K562 (cell line): ENCODE data around the gene RASGRP4. TPM values are rescaled to one million over a fixed set of nuclear protein-coding genes. Genes with fewer than 3 reads are reported as not detected.

ENCODE experiments used
- ERF ChIP-seq: fragments of 450-650 bp; formaldehyde crosslinking; IDR thresholded peaks from 2 replicates; pipeline ENCODE4 v1.4.0; 2020; ENCODE audit warnings: mild to moderate bottlenecking, mixed read lengths
- KDM2B ChIP-seq: fragments of 250-450 bp; sonication (Bioruptor Pico); IDR thresholded peaks from 2 replicates; pipeline ENCODE4 v1.8.0; 2021; ENCODE audit warnings: mild to moderate bottlenecking, moderate library complexity
- MEF2D ChIP-seq: conservative IDR thresholded peaks from 2 replicates; pipeline ENCODE4 v1.6.1; 2016; ENCODE audit warnings: low read depth, missing genetic modification characterization, missing compliant biosample characterization
- MTA1 ChIP-seq: fragments of 450-650 bp; IDR thresholded peaks from 2 replicates; pipeline ENCODE4 v1.6.1; 2017; ENCODE audit warnings: borderline replicate concordance
- RBM22 ChIP-seq: fragments of 200-400 bp; formaldehyde crosslinking; IDR thresholded peaks from 2 replicates; pipeline ENCODE4 v1.6.1; 2018; ENCODE audit warnings: low read length, low read depth; ENCODE audit not compliant: poor library complexity, severe bottlenecking
- RHOXF2B ChIP-seq: fragments of 250-450 bp; sonication (Bioruptor Pico); conservative IDR thresholded peaks from 2 replicates; pipeline ENCODE4 v1.5.1; 2021
- RUNX1 ChIP-seq: sonication (generic); IDR thresholded peaks from 2 replicates; pipeline ENCODE4 v1.6.1; 2016; ENCODE audit warnings: antibody characterized with exemption, low read depth
- SMAD4 ChIP-seq: fragments of 250-450 bp; sonication (Bioruptor Pico); conservative IDR thresholded peaks from 2 replicates; pipeline ENCODE4 v1.8.0; 2021; ENCODE audit warnings: inconsistent platforms, mild to moderate bottlenecking, moderate library complexity
- TCF7 ChIP-seq: sonication (generic); IDR thresholded peaks from 2 replicates; pipeline ENCODE4 v1.6.1; 2016; ENCODE audit warnings: antibody characterized with exemption, borderline replicate concordance
- ZBTB17 ChIP-seq: fragments of 450-650 bp; formaldehyde crosslinking; IDR thresholded peaks from 2 replicates; pipeline ENCODE4 v1.4.0; 2020; ENCODE audit warnings: mild to moderate bottlenecking
- ZC3H11A ChIP-seq: IDR thresholded peaks from 2 replicates; pipeline ENCODE4 v1.6.1; 2012; ENCODE audit warnings: low read depth, low read length, improper control_type of control experiment
- ZKSCAN1 ChIP-seq: fragments of 150-350 bp; IDR thresholded peaks from 2 replicates; pipeline ENCODE4 v1.6.1; 2016; ENCODE audit warnings: low read depth, low read length
- ZNF668 ChIP-seq: fragments of 250-450 bp; sonication (Bioruptor Pico); IDR thresholded peaks from 2 replicates; pipeline ENCODE4 v1.8.0; 2022; ENCODE audit warnings: mild to moderate bottlenecking, inconsistent platforms
- polyA plus RNA-seq, 8 experiments: library from polyadenylated mRNA; depleted of rRNA in 4 of 8; stranded (reverse) in 5 of 8; unstranded in 3 of 8; fragments of >200 nt; fragmentation: Nextera tagmentation in 2 of 8; fragmentation: Illumina TruSeq in 1 of 8; extraction: Ambion mirVana in 2 of 8; extraction: Trizol in 1 of 8; gene quantifications; 2 replicates each; pipeline versions ENCODE4 v1.2.1 to v1.2.3, GENCODE V29; 2011 to 2014; ENCODE audit warnings: inconsistent platforms in 1 of 8, missing spikeins in 1 of 8
- total RNA-seq, 7 experiments: library from RNA; depleted of rRNA in 6 of 7; stranded (reverse); fragments of >200 nt in 6 of 7; fragmentation: Illumina TruSeq in 2 of 7; extraction: Trizol in 2 of 7; gene quantifications; 2 replicates each; pipeline versions ENCODE4 v1.2.1 to v1.2.3, GENCODE V29; 2011 to 2021; ENCODE audit warnings: low replicate concordance in 1 of 7
- TF ChIP-seq, protein P1 (sequence below), 2 experiments: fragments of 450-650 bp; conservative IDR thresholded peaks; 2 replicates each; pipeline ENCODE4 v1.6.1; 2017; ENCODE audit warnings: mild to moderate bottlenecking in 2 of 2, moderate library complexity in 2 of 2
- TF ChIP-seq, protein P2 (sequence below), 3 experiments: fragments of 200-800 bp in 1 of 3; sonication (Bioruptor generic) in 1 of 3; sonication (generic) in 1 of 3; formaldehyde crosslinking in 1 of 3; IDR thresholded peaks; 2 replicates each; pipeline versions ENCODE4 v1.6.1 to v1.8.0; 2016 to 2022; ENCODE audit warnings: mild to moderate bottlenecking in 2 of 3, missing compliant biosample characterization in 2 of 3, missing genetic modification characterization in 2 of 3, missing genetic modification reagents in 1 of 3
- TF ChIP-seq, protein P3 (sequence below): sonication (generic); formaldehyde crosslinking; IDR thresholded peaks from 2 replicates; pipeline ENCODE4 v1.5.0; 2020; ENCODE audit warnings: missing genetic modification reagents
- TF ChIP-seq, protein P4 (sequence below), 2 experiments: fragments of 450-650 bp; IDR thresholded peaks; 2 replicates each; pipeline ENCODE4 v1.6.1; 2016
- TF ChIP-seq, protein P5 (sequence below), 2 experiments: IDR thresholded peaks in 1 of 2; conservative IDR thresholded peaks in 1 of 2; 2 replicates each; pipeline ENCODE4 v1.6.1; 2016; ENCODE audit warnings: low read depth in 2 of 2, mild to moderate bottlenecking in 1 of 2, missing compliant biosample characterization in 1 of 2, missing genetic modification characterization in 1 of 2, moderate library complexity in 1 of 2

Gene RASGRP4
- total and polyA plus RNA-seq, 9 of the 15 experiments (the other 6 are each of a cell fraction or from before 2014, with no cell fraction given): 0.39 to 4.6 (median 3.8) TPM

DNA sequence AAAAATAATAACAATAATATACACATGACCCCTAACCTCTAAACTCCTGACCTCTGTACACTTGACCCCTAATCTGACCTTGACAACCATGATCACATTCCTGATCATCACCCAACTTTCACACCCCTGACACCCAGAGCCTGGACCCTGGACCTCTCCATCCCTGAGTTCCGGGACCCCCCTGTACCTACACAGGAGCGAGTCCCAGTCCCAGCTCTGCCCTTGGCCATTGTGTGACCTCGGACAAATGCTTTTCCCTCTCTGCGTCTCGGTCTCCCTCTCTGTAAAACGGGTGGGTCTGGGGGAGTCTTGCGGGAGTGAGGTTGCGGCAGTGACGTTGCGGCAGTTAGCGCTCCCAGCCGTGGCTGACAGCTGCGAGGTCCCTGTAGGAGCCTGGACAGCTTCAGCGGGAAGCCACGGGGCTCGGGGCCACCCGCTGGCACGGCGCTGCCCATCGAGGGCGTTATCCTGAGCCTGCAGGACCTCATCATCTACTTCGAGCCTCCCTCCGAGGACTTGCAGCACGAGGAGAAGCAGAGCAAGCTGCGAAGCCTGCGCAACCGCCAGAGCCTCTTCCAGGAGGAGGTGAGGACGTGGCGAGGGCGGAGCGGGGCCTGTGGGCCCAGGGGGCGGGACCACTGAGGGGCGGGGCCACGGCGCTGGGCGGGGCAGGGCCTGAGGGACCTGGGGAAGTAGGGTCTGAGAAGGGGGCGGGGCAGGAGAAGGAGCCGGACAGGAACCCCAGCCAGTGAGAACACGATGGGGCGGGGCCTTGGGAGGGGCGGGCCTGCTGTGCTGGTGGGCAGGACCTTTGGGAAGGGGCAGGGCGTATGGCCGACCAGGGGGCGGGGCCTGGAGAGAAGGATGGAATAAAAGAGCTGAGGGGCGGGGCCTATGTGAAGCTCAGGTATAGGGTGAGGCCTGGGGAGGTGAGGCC lies 26.7 kb upstream of the RASGRP4 start (continued):
- TF ChIP-seq ZBTB17 (0 out of 2 replicates have a peak, but pooled peaks have one; percentile 60), RUNX1 (peak; percentile 54; the same call in 1 of the 2 replicates), ZKSCAN1 (0 out of 2 replicates have a peak, but pooled peaks have one; percentile 49), MTA1 (no peak), RBM22 (no peak), ZC3H11A (no peak), KDM2B (peak; percentile 56; the same call in 1 of the 2 replicates), ERF (CRISPR knock-in tag) (no peak), MEF2D (tag) (0 out of 2 replicates have a peak, but pooled peaks have one; percentile 25), TCF7 (no peak), SMAD4 (CRISPR knock-in tag) (peak; percentile 78), RHOXF2B (CRISPR knock-in tag) (no peak), ZNF668 (CRISPR knock-in tag) (peak; percentile 75; the same call in 1 of the 2 replicates)
- TF ChIP-seq, protein P1, sequence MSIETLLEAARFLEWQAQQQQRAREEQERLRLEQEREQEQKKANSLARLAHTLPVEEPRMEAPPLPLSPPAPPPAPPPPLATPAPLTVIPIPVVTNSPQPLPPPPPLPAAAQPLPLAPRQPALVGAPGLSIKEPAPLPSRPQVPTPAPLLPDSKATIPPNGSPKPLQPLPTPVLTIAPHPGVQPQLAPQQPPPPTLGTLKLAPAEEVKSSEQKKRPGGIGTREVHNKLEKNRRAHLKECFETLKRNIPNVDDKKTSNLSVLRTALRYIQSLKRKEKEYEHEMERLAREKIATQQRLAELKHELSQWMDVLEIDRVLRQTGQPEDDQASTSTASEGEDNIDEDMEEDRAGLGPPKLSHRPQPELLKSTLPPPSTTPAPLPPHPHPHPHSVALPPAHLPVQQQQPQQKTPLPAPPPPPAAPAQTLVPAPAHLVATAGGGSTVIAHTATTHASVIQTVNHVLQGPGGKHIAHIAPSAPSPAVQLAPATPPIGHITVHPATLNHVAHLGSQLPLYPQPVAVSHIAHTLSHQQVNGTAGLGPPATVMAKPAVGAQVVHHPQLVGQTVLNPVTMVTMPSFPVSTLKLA (conservative IDR thresholded peaks at IDR 0.05): peak in 1 of 2 experiments; percentile 47; a peak in 2 of 4 replicates
- TF ChIP-seq, protein P2, sequence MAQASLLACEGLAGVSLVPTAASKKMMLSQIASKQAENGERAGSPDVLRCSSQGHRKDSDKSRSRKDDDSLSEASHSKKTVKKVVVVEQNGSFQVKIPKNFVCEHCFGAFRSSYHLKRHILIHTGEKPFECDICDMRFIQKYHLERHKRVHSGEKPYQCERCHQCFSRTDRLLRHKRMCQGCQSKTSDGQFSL (CRISPR knock-in tag; IDR thresholded peaks at IDR 0.05): no peak
- TF ChIP-seq, protein P2 (tag; IDR thresholded peaks at IDR 0.05): 0 out of 4 replicates have a peak, but pooled peaks of 1 of the 2 experiments have one; percentile 19
- TF ChIP-seq, protein P3, sequence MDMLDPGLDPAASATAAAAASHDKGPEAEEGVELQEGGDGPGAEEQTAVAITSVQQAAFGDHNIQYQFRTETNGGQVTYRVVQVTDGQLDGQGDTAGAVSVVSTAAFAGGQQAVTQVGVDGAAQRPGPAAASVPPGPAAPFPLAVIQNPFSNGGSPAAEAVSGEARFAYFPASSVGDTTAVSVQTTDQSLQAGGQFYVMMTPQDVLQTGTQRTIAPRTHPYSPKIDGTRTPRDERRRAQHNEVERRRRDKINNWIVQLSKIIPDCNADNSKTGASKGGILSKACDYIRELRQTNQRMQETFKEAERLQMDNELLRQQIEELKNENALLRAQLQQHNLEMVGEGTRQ (CRISPR knock-in tag): no peak
- TF ChIP-seq, protein P4, sequence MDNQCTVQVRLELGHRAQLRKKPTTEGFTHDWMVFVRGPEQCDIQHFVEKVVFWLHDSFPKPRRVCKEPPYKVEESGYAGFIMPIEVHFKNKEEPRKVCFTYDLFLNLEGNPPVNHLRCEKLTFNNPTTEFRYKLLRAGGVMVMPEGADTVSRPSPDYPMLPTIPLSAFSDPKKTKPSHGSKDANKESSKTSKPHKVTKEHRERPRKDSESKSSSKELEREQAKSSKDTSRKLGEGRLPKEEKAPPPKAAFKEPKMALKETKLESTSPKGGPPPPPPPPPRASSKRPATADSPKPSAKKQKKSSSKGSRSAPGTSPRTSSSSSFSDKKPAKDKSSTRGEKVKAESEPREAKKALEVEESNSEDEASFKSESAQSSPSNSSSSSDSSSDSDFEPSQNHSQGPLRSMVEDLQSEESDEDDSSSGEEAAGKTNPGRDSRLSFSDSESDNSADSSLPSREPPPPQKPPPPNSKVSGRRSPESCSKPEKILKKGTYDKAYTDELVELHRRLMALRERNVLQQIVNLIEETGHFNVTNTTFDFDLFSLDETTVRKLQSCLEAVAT (IDR thresholded peaks at IDR 0.05): peak in 1 of 2 experiments; percentile 22; a peak in 1 of 4 replicates
- TF ChIP-seq, protein P5, sequence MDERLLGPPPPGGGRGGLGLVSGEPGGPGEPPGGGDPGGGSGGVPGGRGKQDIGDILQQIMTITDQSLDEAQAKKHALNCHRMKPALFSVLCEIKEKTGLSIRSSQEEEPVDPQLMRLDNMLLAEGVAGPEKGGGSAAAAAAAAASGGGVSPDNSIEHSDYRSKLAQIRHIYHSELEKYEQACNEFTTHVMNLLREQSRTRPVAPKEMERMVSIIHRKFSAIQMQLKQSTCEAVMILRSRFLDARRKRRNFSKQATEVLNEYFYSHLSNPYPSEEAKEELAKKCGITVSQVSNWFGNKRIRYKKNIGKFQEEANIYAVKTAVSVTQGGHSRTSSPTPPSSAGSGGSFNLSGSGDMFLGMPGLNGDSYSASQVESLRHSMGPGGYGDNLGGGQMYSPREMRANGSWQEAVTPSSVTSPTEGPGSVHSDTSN (CRISPR knock-in tag; IDR thresholded peaks at IDR 0.05; ENCODE audit: low read depth): no peak
- TF ChIP-seq, protein P5 (tag; conservative IDR thresholded peaks at IDR 0.05; ENCODE audit: low read depth): peak; percentile 49; the same call in 1 of the 2 replicates
